ENCODE results near the gene TPSD1. TPM values are rescaled to one million over a fixed set of nuclear protein-coding genes. Genes with fewer than 3 reads are reported as not detected.

TPSD1 gene
- total and polyA plus RNA-seq, 2 experiments from 2014 or later: 0.17 TPM; not detected in 1

GRCh38 chr16:1273816-1274215 lies 17.9 kb downstream of the TPSD1 start:
- Histone ChIP-seq H3K27me3 (ENCODE audit: insufficient read depth) (no peaks in the 10 kb centered on the region), H3K4me1 (ENCODE audit: insufficient read depth) (peaks cover 5% of the 10 kb centered on the region; the same call in 1 of the 2 replicates), H4K20me1 (replicated peaks; ENCODE audit: insufficient read depth) (no peaks in the 10 kb centered on the region), H3K27ac (ENCODE audit: low read depth) (no peak overlapping the region), H3K9me2 (ENCODE audit: insufficient read depth) (no peaks in the 10 kb centered on the region), H2AFZ (no peak overlapping the region), H3K4me3 (no peak overlapping the region), H3K36me3 (ENCODE audit: insufficient read depth) (no peaks in the 10 kb centered on the region), H3K4me2 (no peak overlapping the region), H3K79me2 (replicated peaks; ENCODE audit: insufficient read depth) (no peaks in the 10 kb centered on the region), H3F3A (replicated peaks; ENCODE audit: low read depth) (no peaks in the 10 kb centered on the region)
- ATAC-seq (no peak), DNase-seq (ENCODE audit: low spot score) (no peak)
- TF ChIP-seq ZNF114 (CRISPR knock-in tag; IDR thresholded peaks at IDR 0.05) (no peak), STAT1 (IDR thresholded peaks at IDR 0.05; ENCODE audit: unreplicated experiment) (no peak), JUNB (IDR thresholded peaks at IDR 0.05; ENCODE audit: unreplicated experiment) (no peak), EZH2phosphoT487 (IDR thresholded peaks at IDR 0.05; ENCODE audit: unreplicated experiment) (no peak), POLR2AphosphoS5 (IDR thresholded peaks at IDR 0.05; ENCODE audit: low read depth) (no peak), CREB1 (CRISPR knock-in tag; IDR thresholded peaks at IDR 0.05; ENCODE audit: low read depth) (no peak), ZNF462 (CRISPR knock-in tag; IDR thresholded peaks at IDR 0.05) (no peak)
- no peak overlapping the region for H3K27ac Mint-ChIP-seq
- no peak overlapping the region for H3K4me3 Mint-ChIP-seq
- peaks cover 14% of the 10 kb centered on the region for H3K27me3 Mint-ChIP-seq (ENCODE audit: insufficient read depth, low read depth, poor library complexity)
- H3K9me3 Mint-ChIP-seq: no peaks in the 10 kb centered on the region; the same call in 1 of the 3 replicates
- peaks cover 5% of the 10 kb centered on the region; the same call in 1 of the 3 replicates for H3K36me3 Mint-ChIP-seq (ENCODE audit: low read depth)
- peaks cover 5% of the 10 kb centered on the region for H3K4me1 Mint-ChIP-seq

- H3K4me3 ChIP-seq: no peak overlapping the region
- ATAC-seq: no peak
- H2AFZ ChIP-seq: no peak overlapping the region
- no peaks in the 10 kb centered on the region for H4K20me1 ChIP-seq (replicated peaks; ENCODE audit: insufficient read depth)
- Mint-ChIP-seq H3K9me3 (no peaks in the 10 kb centered on the region; the same call in 1 of the 3 replicates), H3K27ac (no peak overlapping the region), H3K4me3 (no peak overlapping the region), H3K4me1 (peaks cover 2% of the 10 kb centered on the region), H3K36me3 (ENCODE audit: low read depth) (peaks cover 5% of the 10 kb centered on the region; the same call in 1 of the 3 replicates), H3K27me3 (ENCODE audit: insufficient read depth, low read depth, poor library complexity) (peaks cover 16% of the 10 kb centered on the region)
- H3K27me3 ChIP-seq (ENCODE audit: insufficient read depth): no peaks in the 10 kb centered on the region
- no peaks in the 10 kb centered on the region for H3K79me2 ChIP-seq (replicated peaks; ENCODE audit: insufficient read depth)
- no peaks in the 10 kb centered on the region for H3K9me2 ChIP-seq (ENCODE audit: insufficient read depth)
- H3K36me3 ChIP-seq (ENCODE audit: insufficient read depth): no peaks in the 10 kb centered on the region
- H3F3A ChIP-seq (replicated peaks; ENCODE audit: low read depth): no peaks in the 10 kb centered on the region
- no peak overlapping the region for H3K4me2 ChIP-seq
- no peak overlapping the region for H3K27ac ChIP-seq (ENCODE audit: low read depth)
- peaks cover 6% of the 10 kb centered on the region; the same call in 1 of the 2 replicates for H3K4me1 ChIP-seq (ENCODE audit: insufficient read depth)
- no peak for DNase-seq (ENCODE audit: low spot score)
- TF ChIP-seq NANOG (IDR thresholded peaks at IDR 0.05; ENCODE audit: borderline replicate concordance) (no peak), ETS1 (IDR thresholded peaks at IDR 0.05) (no peak), ZNF331 (CRISPR knock-in tag; IDR thresholded peaks at IDR 0.05; ENCODE audit: low read depth) (no peak), STAT1 (IDR thresholded peaks at IDR 0.05; ENCODE audit: unreplicated experiment) (no peak)
Observed at GRCh38 chr16:1274767-1275166, 18.9 kb downstream of the TPSD1 start.
